Astrocyte of the spinal cord (primary cell): ENCODE measurements around the gene MAP4.

Experiments
- DNase-seq: peaks from one replicate; pipeline ENCODE4 v3.0.0; 2011; ENCODE audit warnings: low read depth, low spot score
- H3K4me3 ChIP-seq: 2 replicates; pipeline ENCODE4 v1.5.1; 2011; ENCODE audit warnings: low read depth, mild to moderate bottlenecking, low read length, moderate library complexity
- in situ Hi-C: cut with HindIII; loops from 2 replicates; pipeline ENCODE4 v1.10.0; 2017; ENCODE audit warnings: low sequenced_read_pairs
- TF ChIP-seq, protein P1 (sequence below): IDR thresholded peaks from 2 replicates; pipeline ENCODE4 v1.5.1; 2012; ENCODE audit warnings: low read depth, mild to moderate bottlenecking, low read length, inconsistent platforms

Gene MAP4

DNA sequence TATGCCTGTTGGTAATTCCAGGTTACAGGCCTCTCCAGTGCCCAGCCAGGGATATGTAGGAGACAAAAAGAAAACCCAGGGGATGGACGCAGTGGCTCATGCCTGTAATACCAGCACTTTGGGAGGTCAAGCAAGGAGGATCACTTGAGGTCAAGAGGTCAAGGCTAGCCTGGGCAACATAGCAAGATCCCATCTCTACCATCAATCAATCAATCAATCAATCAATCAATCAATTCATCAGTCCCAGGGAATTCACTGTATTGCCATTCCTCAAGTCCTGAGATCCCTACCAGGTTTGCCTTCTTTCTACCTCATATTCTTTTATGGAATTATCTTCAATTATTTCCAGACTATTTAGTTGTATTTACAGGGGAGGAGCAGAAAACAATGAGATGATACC lies 131.0 kb downstream of the MAP4 start:
- DNase-seq = no peak
- no peak overlapping the region for H3K4me3 ChIP-seq
- in situ Hi-C loops = no loop called here
- TF ChIP-seq, protein P1, sequence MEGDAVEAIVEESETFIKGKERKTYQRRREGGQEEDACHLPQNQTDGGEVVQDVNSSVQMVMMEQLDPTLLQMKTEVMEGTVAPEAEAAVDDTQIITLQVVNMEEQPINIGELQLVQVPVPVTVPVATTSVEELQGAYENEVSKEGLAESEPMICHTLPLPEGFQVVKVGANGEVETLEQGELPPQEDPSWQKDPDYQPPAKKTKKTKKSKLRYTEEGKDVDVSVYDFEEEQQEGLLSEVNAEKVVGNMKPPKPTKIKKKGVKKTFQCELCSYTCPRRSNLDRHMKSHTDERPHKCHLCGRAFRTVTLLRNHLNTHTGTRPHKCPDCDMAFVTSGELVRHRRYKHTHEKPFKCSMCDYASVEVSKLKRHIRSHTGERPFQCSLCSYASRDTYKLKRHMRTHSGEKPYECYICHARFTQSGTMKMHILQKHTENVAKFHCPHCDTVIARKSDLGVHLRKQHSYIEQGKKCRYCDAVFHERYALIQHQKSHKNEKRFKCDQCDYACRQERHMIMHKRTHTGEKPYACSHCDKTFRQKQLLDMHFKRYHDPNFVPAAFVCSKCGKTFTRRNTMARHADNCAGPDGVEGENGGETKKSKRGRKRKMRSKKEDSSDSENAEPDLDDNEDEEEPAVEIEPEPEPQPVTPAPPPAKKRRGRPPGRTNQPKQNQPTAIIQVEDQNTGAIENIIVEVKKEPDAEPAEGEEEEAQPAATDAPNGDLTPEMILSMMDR = no peak

DNA sequence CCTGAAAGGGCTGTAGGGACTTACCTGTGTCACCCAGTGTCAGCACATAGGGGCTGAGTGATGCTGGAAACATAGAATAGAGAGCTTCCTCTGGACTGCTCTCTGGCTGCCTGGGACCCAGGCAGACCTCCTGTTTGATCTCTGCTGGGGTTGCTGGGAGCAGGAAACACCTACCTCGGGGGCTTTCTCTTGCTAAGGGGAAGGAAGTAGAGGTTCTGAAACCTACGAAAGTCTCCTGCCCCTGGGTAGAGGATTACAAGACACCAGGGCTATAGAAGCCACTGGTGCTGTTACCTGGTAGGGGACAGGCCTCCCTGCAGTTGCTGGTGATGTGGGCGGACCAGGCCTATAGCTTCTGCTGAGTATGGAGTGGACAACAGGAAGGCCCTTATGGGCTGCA lies 131.6 kb downstream of the MAP4 start:
- DNase-seq = no peak
- H3K4me3 ChIP-seq = no peak overlapping the region
- TF ChIP-seq, protein P1 = no peak
- in situ Hi-C loops = no loop called here

DNA sequence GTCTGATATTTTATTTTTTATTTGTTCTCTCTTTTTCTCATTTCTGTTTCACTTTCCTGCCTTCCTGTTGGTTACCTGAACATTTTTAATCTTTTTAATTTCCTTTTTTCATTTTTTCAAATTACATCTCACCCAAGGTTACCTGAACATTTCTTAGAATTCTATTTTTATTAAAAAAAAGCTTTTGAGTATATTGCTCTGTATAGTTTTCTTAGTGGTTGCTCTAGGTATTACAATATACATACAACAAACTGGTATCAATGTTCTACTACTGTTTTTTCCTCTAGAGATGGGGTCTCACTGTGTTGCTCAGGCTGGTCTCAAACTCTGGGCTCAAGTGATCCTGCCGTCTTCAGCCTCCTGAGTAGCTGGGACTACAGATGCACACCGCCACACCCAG lies 133.9 kb downstream of the MAP4 start:
- no peak for DNase-seq
- in situ Hi-C loops = no loop called here
- no peak overlapping the region for H3K4me3 ChIP-seq
- TF ChIP-seq, protein P1 = no peak

DNA sequence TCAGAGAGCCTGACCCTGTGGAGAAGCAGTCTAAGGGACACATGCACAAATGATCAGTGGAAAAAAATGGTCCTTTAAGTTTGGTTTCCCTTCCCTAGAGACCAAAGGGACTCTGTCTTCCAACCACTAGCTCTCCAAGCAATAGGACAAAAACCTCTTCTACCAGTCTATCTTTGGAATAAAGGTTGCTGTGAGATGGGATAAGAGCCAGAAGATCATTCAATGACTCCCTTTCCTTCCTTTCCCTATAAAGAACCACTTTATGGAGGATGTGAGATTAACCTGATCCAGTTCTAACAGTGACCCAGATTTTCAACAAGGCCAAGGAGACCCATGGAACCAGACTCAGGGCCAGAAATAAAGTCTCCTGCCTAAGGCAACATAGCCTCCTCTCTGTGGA lies 138.5 kb downstream of the MAP4 start:
- in situ Hi-C loops = no loop called here
- H3K4me3 ChIP-seq = no peak overlapping the region
- TF ChIP-seq, protein P1 = no peak
- DNase-seq = no peak

DNA sequence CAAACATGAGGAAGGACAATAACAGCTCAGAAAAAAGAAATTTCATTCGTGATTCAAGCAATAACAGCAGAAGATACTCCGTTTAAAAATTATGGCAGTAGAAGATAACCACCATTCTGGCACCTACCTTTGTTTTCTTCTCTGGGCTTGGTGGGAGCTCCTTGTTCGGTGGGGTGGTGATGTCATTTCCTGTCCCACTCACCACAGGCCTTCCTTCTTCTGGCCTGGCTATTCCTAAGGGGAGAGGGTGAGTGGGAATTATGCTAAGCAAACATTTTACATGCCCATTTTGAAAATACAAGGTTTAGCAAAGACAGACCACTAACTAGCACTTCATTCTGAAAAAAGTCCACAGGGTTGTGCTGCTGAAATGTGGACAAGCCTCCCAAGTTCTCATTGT lies 138.9 kb downstream of the MAP4 start:
- in situ Hi-C loops = no loop called here
- TF ChIP-seq, protein P1 = no peak
- DNase-seq = peak; percentile 31
- H3K4me3 ChIP-seq = no peak overlapping the region

DNA sequence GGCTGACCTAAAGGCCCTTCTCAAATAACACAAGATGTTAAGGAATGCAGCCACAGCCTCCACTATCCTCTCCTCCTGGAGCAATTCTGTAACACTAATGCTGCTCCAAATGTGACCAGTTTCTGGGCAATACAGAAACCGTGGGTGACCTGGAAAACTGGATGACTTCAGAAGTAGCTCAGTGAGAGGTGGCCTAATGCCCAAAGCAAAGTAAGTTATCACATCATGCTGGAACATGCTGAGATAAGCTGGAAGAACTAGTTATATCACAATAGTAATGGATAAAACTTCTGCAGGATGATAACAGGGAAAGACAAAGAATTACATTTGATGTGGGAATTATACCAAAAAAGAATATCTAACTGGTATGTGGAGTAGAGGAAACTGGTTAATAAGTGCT lies 141.3 kb downstream of the MAP4 start:
- TF ChIP-seq, protein P1 = no peak
- no peak overlapping the region for H3K4me3 ChIP-seq
- in situ Hi-C loops = no loop called here
- DNase-seq = no peak

DNA sequence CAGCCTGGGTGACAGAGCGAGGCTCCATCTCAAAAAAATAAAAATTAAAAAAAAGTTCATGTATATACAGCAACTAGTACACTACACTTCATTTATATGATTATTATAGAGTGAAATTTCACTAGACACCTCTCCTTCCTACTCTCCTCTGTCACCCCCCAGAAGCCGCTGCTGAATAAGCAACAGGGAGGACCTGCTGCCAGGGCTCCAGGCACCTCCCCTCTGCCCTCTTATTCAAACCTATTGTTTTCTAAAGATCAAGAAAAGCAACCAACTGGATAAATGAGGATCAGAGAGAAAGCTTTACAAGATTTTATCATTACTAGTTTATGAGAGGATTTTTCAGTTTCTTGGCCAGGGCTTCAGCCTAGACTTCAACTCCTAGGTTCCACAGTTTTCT lies 141.8 kb downstream of the MAP4 start:
- in situ Hi-C loops = no loop called here
- TF ChIP-seq, protein P1 = no peak
- H3K4me3 ChIP-seq = no peak overlapping the region
- no peak for DNase-seq
